H1 (cell line): ENCODE data around the gene DDX1. TPM values are rescaled to one million over a fixed set of nuclear protein-coding genes. Genes with fewer than 3 reads are reported as not detected.

Experiments used
- CTCF ChIA-PET: fragments of 300-600 bp; sonication (Branson Sonifier 250); formaldehyde crosslinking; loops from one replicate; lab custom pipeline; 2021; ENCODE audit not compliant: partially characterized antibody; lab: Charles Lee
- POLR2A ChIA-PET: fragments of 300-600 bp; sonication (Branson Sonifier 250); formaldehyde crosslinking; loops from one replicate; lab custom pipeline; 2021; ENCODE audit warnings: inconsistent platforms; ENCODE audit not compliant: partially characterized antibody; lab: Charles Lee
- DNase-seq, 2 experiments: peaks; one replicate each; pipeline versions ENCODE4 v3.0.0 to v3.0.0-alpha.2; 2010 to 2022; ENCODE audit warnings: low spot score in 2 of 2, low read depth in 1 of 2, mixed read lengths in 1 of 2
- FAIRE-seq: peaks from 2 replicates; lab custom pipeline; 2011; peaks lifted over from hg19 to GRCh38; lab: Jason Lieb, UNC
- H2AFZ ChIP-seq: 2 replicates; pipeline ENCODE4 v1.8.1; 2012; ENCODE audit warnings: low read length, inconsistent platforms
- H2AK5ac ChIP-seq: 2 replicates; pipeline ENCODE4 v1.6.1; 2013; ENCODE audit warnings: low read depth, low read length
- H2BK120ac ChIP-seq: replicated peaks from 2 replicates; pipeline ENCODE3; 2013; ENCODE audit warnings: low read depth, low read length, inconsistent platforms
- H2BK12ac ChIP-seq: 2 replicates; pipeline ENCODE4 v1.6.1; 2013; ENCODE audit warnings: low read depth, low read length
- H2BK15ac ChIP-seq: 2 replicates; pipeline ENCODE4 v1.6.1; 2013; ENCODE audit warnings: low read length
- H2BK20ac ChIP-seq: 2 replicates; pipeline ENCODE4 v1.6.1; 2013; ENCODE audit warnings: low read length
- H2BK5ac ChIP-seq: 2 replicates; pipeline ENCODE4 v1.6.1; 2013; ENCODE audit warnings: low read depth, low read length
- H3K14ac ChIP-seq: 2 replicates; pipeline ENCODE4 v1.6.1; 2013; ENCODE audit warnings: inconsistent platforms; ENCODE audit not compliant: insufficient read length
- H3K18ac ChIP-seq: 2 replicates; pipeline ENCODE4 v1.6.1; 2013; ENCODE audit warnings: low read length; ENCODE audit errors: extremely low read depth
- H3K23ac ChIP-seq: 2 replicates; pipeline ENCODE4 v1.6.1; 2013; ENCODE audit warnings: inconsistent platforms; ENCODE audit not compliant: insufficient read length
- H3K23me2 ChIP-seq: 2 replicates; pipeline ENCODE4 v1.6.1; 2013; ENCODE audit warnings: low read depth, low read length
- H3K27ac ChIP-seq: 2 replicates; pipeline ENCODE4 v1.6.1; 2011; ENCODE audit warnings: low read depth, low read length, inconsistent platforms
- H3K27me3 ChIP-seq, 4 experiments: replicated peaks in 1 of 4; 1 replicate in 1 of 4; 2 replicates in 3 of 4; pipeline versions ENCODE4 v1.6.1 to v1.8.1; 2011 to 2013; ENCODE audit warnings: low read length in 3 of 4, mild to moderate bottlenecking in 3 of 4, inconsistent platforms in 2 of 4, mixed read lengths in 2 of 4, moderate library complexity in 1 of 4; ENCODE audit not compliant: control insufficient read depth in 3 of 4, insufficient read depth in 3 of 4; ENCODE audit errors: extremely low read depth in 1 of 4
- H3K36me3 ChIP-seq, 4 experiments: 2 replicates each; pipeline versions ENCODE4 v1.6.1 to v1.8.1; 2011 to 2013; ENCODE audit warnings: mild to moderate bottlenecking in 4 of 4, low read length in 3 of 4, moderate library complexity in 2 of 4, control low read depth in 1 of 4, inconsistent platforms in 1 of 4; ENCODE audit not compliant: insufficient read depth in 4 of 4, control insufficient read depth in 2 of 4
- H3K4ac ChIP-seq: replicated peaks from 2 replicates; pipeline ENCODE3; 2013; ENCODE audit warnings: low read length, low read depth, mixed read lengths, inconsistent platforms; ENCODE audit not compliant: insufficient read length
- H3K4me1 ChIP-seq, 4 experiments: replicated peaks in 1 of 4; 1 replicate in 1 of 4; 2 replicates in 3 of 4; pipeline versions ENCODE4 v1.6.1 to v1.8.1; 2011 to 2013; ENCODE audit warnings: low read length in 3 of 4, inconsistent platforms in 2 of 4, mixed read lengths in 1 of 4; ENCODE audit not compliant: insufficient read depth in 4 of 4, control insufficient read depth in 3 of 4
- H3K4me2 ChIP-seq, 2 experiments: 2 replicates each; pipeline versions ENCODE4 v1.6.1 to v1.8.1; 2011 to 2013; ENCODE audit warnings: low read depth in 2 of 2, low read length in 2 of 2, control low read depth in 1 of 2, inconsistent platforms in 1 of 2, mild to moderate bottlenecking in 1 of 2; ENCODE audit not compliant: insufficient read depth in 1 of 2
- H3K4me3 ChIP-seq, 4 experiments: fragments of 200-600, 300-600 bp in 1 of 4; sonication (generic), shearing (Covaris generic), sonication (Bioruptor Twin) in 1 of 4; 2 replicates each; pipeline versions ENCODE4 v1.5.1 to v1.8.1; 2011 to 2016; ENCODE audit warnings: low read length in 4 of 4, low read depth in 3 of 4, control low read depth in 2 of 4, inconsistent platforms in 2 of 4, mild to moderate bottlenecking in 2 of 4, mixed read lengths in 1 of 4, moderate library complexity in 1 of 4; ENCODE audit not compliant: insufficient read depth in 2 of 4; ENCODE audit errors: extremely low read depth in 1 of 4
- H3K56ac ChIP-seq: replicated peaks from 2 replicates; pipeline ENCODE3; 2013; ENCODE audit warnings: low read depth, mild to moderate bottlenecking, mixed read lengths, low read length, inconsistent platforms; ENCODE audit not compliant: insufficient read length
- H3K79me1 ChIP-seq: 2 replicates; pipeline ENCODE4 v1.6.1; 2013; ENCODE audit warnings: low read depth, low read length, control low read depth
- H3K79me2 ChIP-seq, 2 experiments: 2 replicates each; pipeline versions ENCODE4 v1.6.1 to v1.8.1; 2012 to 2013; ENCODE audit warnings: low read length in 2 of 2, mild to moderate bottlenecking in 2 of 2, inconsistent platforms in 1 of 2; ENCODE audit not compliant: insufficient read depth in 2 of 2, control insufficient read depth in 1 of 2
- H3K9ac ChIP-seq, 4 experiments: replicated peaks in 1 of 4; 1 replicate in 1 of 4; 2 replicates in 3 of 4; pipeline versions ENCODE4 v1.6.1 to v1.8.1; 2011 to 2013; ENCODE audit warnings: low read depth in 3 of 4, low read length in 3 of 4, control low read depth in 2 of 4, mild to moderate bottlenecking in 2 of 4, moderate library complexity in 2 of 4, inconsistent platforms in 1 of 4; ENCODE audit errors: extremely low read depth in 1 of 4
- H3K9me3 ChIP-seq, 2 experiments: 2 replicates each; pipeline versions ENCODE4 v1.6.1 to v1.8.1; 2012 to 2013; ENCODE audit warnings: mild to moderate bottlenecking in 2 of 2, moderate library complexity in 2 of 2, control low read depth in 1 of 2, inconsistent platforms in 1 of 2, low read depth in 1 of 2, low read length in 1 of 2, mixed read lengths in 1 of 2; ENCODE audit not compliant: insufficient read depth in 2 of 2
- H4K20me1 ChIP-seq, 2 experiments: replicated peaks in 1 of 2; 2 replicates each; pipeline versions ENCODE3 to v1.8.1; 2011 to 2013; ENCODE audit warnings: inconsistent platforms in 2 of 2, low read length in 2 of 2, mild to moderate bottlenecking in 1 of 2; ENCODE audit not compliant: insufficient read depth in 2 of 2, control insufficient read depth in 1 of 2
- H4K5ac ChIP-seq: 2 replicates; pipeline ENCODE4 v1.6.1; 2013; ENCODE audit warnings: low read length, low read depth, mixed read lengths, inconsistent platforms; ENCODE audit not compliant: insufficient read length
- H4K8ac ChIP-seq: 2 replicates; pipeline ENCODE4 v1.8.0; 2013; ENCODE audit warnings: mild to moderate bottlenecking, moderate library complexity, low read length, inconsistent platforms; ENCODE audit not compliant: insufficient read depth; ENCODE audit errors: extremely low read depth
- H4K91ac ChIP-seq: replicated peaks from 2 replicates; pipeline ENCODE3; 2013; ENCODE audit warnings: low read length, mixed read lengths, inconsistent platforms; ENCODE audit not compliant: insufficient read length
- GABPA ChIP-seq: IDR thresholded peaks from 2 replicates; pipeline ENCODE4 v1.6.1; 2011; ENCODE audit warnings: mild to moderate bottlenecking, low read length, moderate library complexity, borderline replicate concordance; ENCODE audit not compliant: insufficient read depth
- KDM1A ChIP-seq: fragments of 200-600, 300-600 bp; sonication (generic); IDR thresholded peaks from 2 replicates; pipeline ENCODE4 v1.7.1; 2016; ENCODE audit warnings: mild to moderate bottlenecking, low read length, borderline replicate concordance
- KDM5A ChIP-seq: fragments of 200-600 bp; IDR thresholded peaks from 2 replicates; pipeline ENCODE4 v1.7.1; 2012; ENCODE audit warnings: mild to moderate bottlenecking, low read length, inconsistent platforms, mixed read lengths
- POLR2AphosphoS5 ChIP-seq: IDR thresholded peaks from 2 replicates; pipeline ENCODE4 v1.6.1; 2011; ENCODE audit warnings: low read depth, low read length
- SIN3A ChIP-seq, 2 experiments: IDR thresholded peaks in 1 of 2; conservative IDR thresholded peaks in 1 of 2; 2 replicates each; pipeline ENCODE4 v1.6.1; 2011 to 2012; ENCODE audit warnings: low read length in 2 of 2, improper control_type of control experiment in 1 of 2, low read depth in 1 of 2, mild to moderate bottlenecking in 1 of 2
- SIRT6 ChIP-seq: IDR thresholded peaks from one replicate; pipeline ENCODE4 v1.7.1; 2012; ENCODE audit warnings: low read length, inconsistent platforms
- TAF1 ChIP-seq: IDR thresholded peaks from 2 replicates; pipeline ENCODE4 v1.6.1; 2011; ENCODE audit warnings: mild to moderate bottlenecking, low read depth, low read length
- TEAD4 ChIP-seq: IDR thresholded peaks from 2 replicates; pipeline ENCODE4 v1.6.1; 2012; ENCODE audit warnings: low read depth, low read length, inconsistent platforms, mixed read lengths
- WGBS, 2 experiments: shearing (Covaris generic) in 1 of 2; methylation state at CpG; one replicate each; pipeline versions ENCODE4 v1.1.6 to v1.1.7; 2013 to 2015; ENCODE audit warnings: low lambda C conversion rate in 2 of 2, mixed read lengths in 2 of 2, inconsistent platforms in 1 of 2, low coverage in 1 of 2, missing lambda C conversion rate in 1 of 2; ENCODE audit not compliant: insufficient replicate concordance in 2 of 2, insufficient coverage in 1 of 2, insufficient read length in 1 of 2; ENCODE audit errors: extremely low coverage in 1 of 2, missing lambda C conversion rate in 1 of 2; 5-methylcytosine and 5-hydroxymethylcytosine counted together
- polyA plus RNA-seq, 7 experiments: library from polyadenylated mRNA; depleted of rRNA in 3 of 7; stranded (reverse) in 5 of 7; unstranded in 2 of 7; fragments of >200 nt in 5 of 7; fragments of 200-250 nt in 2 of 7; gene quantifications; 1 replicate in 5 of 7; 2 replicates in 1 of 7; 4 replicates in 1 of 7; pipeline versions ENCODE4 v1.2.1 to v1.2.3, GENCODE V29; 2011 to 2013; ENCODE audit warnings: missing spikeins in 2 of 7, mixed read lengths in 2 of 7
- total RNA-seq: library from RNA; stranded (reverse); fragmentation: NEBNext Ultra II Directional; extraction: Animal tissue kit (Norgen Biotek cat#: 25700); gene quantifications from 2 replicates; pipeline ENCODE4 v1.2.1, GENCODE V29; 2021

Gene DDX1
- total and polyA plus RNA-seq, 2 of the 8 experiments (the other 6 are each of a cell fraction or from before 2014, with no cell fraction given): 51.1 to 161 TPM

DNA sequence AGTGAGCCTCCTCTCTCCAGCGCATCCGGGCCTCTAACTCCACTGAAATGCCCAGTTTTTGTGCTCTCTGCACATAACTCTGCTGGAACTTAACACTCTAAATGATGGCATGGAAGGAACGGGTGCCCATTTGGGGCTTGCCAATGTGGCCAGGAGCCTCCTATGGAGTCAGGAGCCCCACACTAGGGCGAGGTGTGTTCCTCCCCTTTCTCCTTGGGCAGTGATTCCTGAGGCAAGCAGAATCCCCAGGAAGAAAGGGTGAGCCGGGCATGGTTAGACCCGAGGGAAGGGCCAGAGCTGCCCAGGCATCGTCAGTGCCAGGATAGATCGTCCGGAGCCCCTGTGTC, 63.0 kb downstream of the DDX1 start:
- Histone ChIP-seq H3K36me3 (no peaks in the 10 kb centered on the region), H3K23me2 (no peaks in the 10 kb centered on the region), H3K56ac (no peak overlapping the region), H3K4me2 (no peak overlapping the region), H4K20me1 (no peaks in the 10 kb centered on the region), H3K79me2 (no peaks in the 10 kb centered on the region), H4K8ac (no peak overlapping the region; the same call in 1 of the 2 replicates), H3K4me1 (no peaks in the 10 kb centered on the region; a peak in 2 of 7 replicates), H3K27me3 (no peaks in the 10 kb centered on the region), H3K4me3 (no peak overlapping the region), H3K79me1 (no peaks in the 10 kb centered on the region), H2BK5ac (no peak overlapping the region), H3K23ac (no peak overlapping the region), H2AK5ac (no peak overlapping the region), H3K18ac (no peak overlapping the region), H3K27ac (no peak overlapping the region), H3K9me3 (no peaks in the 10 kb centered on the region), H3K9ac (no peak overlapping the region), H4K5ac (no peak overlapping the region), H2BK20ac (no peak overlapping the region), H2BK120ac (no peak overlapping the region), H3K14ac (no peak overlapping the region), H2BK15ac (no peak overlapping the region), H2AFZ (no peak overlapping the region), H2BK12ac (no peak overlapping the region), H3K4ac (no peak overlapping the region), H4K91ac (no peak overlapping the region)
- ChIA-PET CTCF (interaction anchor here (0.7 to 1.0 kb wide), 2 partner anchors 11 to 833 kb away, joined by 3 read pairs; no protein-coding TSS in a partner anchor), POLR2A (interaction anchor here (0.7 kb wide), 1 partner anchor 10 kb away, joined by 3 read pairs; no protein-coding TSS in a partner anchor)
- DNase-seq (no peak), FAIRE-seq (no peak)
- WGBS, 2 experiments: 94% methylated on average over 9 of the region's 9 CpGs; no CpG with 5 or more reads in 1 of the 2 experiments
- no peak for TF ChIP-seq POLR2AphosphoS5
- TF ChIP-seq GABPA: no peak
- no peak for TF ChIP-seq KDM1A
- no peak for TF ChIP-seq KDM5A
- no peak for TF ChIP-seq SIRT6
- TF ChIP-seq SIN3A (conservative IDR thresholded peaks at IDR 0.05 in 1 of 2, IDR thresholded peaks at IDR 0.05 in 1 of 2; ENCODE audit: low read depth in 1 of 2, low read length in 2 of 2): no peak
- no peak for TF ChIP-seq TEAD4
- TF ChIP-seq TAF1: no peak
- TF ChIP-seq, all 59 proteins: peak for 0
